HG02571 (cell line): Measurements from ENCODE around the gene NXN.
"Not testable (repeated sequence)": the region's sequence is repeated elsewhere in the genome, so short reads cannot be mapped to it uniquely, and the experiment has no call there.

Experiments used
- ATAC-seq: cut with Tn5 transposase; IDR thresholded peaks from one replicate; pipeline ENCODE4 v1.9.1; 2021; ENCODE audit warnings: mild to moderate bottlenecking, moderate library complexity; ENCODE audit not compliant: unreplicated experiment

NXN gene

GRCh38 chr17:981292-981658 is 1.7 kb upstream of the NXN start:
- ATAC-seq: no peak

DNA sequence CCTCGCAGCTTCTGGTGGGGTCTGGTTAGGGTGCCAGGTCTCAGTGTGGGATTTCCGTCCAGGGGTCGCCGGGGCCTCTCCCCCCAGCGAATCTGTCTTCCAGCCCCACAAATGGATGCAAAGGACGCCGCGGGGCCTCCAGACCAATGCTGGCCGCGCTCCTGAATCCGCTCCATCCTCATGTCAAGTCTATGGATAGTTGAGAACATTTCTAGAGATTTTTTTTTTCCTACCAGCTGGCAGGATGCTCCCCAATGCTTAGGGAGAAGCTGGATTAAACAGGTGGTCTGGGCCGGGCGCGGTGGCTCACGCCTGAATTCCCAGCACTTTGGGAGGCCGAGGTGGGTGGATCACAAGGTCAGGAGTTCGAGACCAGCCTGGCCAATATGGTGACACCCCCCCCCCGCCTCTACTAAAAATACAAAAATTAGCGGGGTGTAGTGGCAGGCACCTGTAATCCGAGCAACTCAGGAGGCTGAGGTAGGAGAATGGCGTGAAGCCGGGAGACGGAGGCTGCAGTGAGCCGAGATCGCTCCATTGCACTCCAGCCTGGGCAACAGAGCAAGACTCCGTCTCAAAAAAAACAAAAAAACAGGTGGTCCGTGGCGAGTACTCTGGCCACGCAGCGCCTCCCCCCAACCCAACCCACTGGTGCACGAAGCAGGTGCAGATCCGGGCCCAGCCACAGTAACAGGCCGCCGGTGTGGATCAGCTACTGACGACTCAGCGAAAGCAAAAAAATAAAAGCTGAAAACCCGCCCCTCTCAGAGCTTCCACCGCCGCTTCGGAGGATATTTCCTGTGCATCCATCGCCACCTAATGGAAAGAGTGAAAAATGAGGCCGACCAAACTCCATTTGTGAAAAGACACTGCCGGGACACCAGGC is 1.1 kb upstream of the NXN start:
- ATAC-seq: no peak

DNA sequence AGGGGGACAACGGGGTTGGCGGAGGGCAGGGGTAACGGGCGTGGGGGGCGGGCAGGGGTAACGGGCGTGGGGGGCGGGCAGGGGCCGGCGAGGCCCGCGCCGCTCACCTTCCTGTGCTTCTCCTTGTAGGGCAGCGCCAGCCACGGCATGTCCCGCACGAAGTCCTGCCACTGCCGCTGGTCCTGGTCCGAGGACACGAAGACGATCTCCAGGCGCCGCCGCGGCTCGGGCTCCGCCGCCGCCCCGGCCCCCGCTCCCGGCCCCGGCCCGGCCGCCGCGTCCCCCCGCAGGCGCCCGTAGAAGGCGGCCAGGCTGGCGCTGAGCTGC is 401 bp downstream of the NXN start:
- ATAC-seq: no peak

DNA sequence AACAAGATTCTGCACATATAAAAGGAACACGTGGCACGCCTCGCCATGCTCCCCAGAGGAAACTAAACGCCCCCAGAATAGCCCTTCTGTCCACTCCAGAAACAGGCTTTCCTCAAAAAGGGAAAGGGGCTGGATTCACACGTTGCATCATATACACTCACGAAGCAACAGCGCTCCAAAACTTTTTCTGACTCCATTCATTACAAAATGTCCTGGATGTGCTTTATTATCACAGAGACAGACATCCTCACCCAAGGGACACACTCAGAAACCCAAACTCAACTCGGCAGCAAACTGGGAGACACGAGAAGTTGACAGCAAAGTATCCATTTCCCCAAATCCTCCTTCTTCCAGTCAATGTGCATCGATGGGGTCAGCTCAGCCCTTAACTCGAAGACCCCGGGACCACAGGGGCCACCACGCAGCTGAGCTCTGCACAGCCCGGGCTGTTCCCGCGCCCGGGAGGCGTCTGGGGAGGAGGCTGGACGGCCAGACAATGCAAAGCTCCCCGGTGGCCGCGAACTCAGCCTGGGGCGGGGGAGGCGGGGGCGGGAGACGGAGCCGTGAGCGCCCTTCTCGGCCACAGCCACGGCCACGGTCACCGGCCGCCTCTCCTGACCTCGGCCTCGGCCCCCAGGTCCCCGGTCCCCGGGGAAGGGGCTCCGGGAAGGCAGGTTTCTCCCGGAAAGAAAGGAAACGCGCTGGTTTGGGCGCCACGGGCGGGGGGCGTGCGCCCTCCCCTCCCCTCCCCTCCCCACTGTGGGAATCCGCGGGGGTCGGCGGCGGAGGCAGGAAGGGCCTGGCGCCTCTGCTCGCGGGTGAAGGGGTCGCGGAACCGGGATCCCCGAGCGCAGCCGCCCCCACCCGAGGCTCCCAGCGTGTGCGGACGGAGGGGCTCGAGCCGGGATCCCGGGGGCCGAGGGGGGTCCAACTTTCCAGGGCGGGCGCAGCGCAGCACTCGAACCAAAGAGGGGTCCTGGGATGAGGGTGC is 1.2 kb downstream of the NXN start:
- no peak for ATAC-seq

- ATAC-seq: no peak
Measured at GRCh38 chr17:977166-977565, 2.4 kb downstream of the NXN start.

- ATAC-seq: no peak
Measured at GRCh38 chr17:976312-976711, 3.3 kb downstream of the NXN start.

- ATAC-seq: no peak
Measured at GRCh38 chr17:975371-975915, 4.1 kb downstream of the NXN start.

GRCh38 chr17:974778-975177 is 4.8 kb downstream of the NXN start:
- ATAC-seq: not testable (repeated sequence)

DNA sequence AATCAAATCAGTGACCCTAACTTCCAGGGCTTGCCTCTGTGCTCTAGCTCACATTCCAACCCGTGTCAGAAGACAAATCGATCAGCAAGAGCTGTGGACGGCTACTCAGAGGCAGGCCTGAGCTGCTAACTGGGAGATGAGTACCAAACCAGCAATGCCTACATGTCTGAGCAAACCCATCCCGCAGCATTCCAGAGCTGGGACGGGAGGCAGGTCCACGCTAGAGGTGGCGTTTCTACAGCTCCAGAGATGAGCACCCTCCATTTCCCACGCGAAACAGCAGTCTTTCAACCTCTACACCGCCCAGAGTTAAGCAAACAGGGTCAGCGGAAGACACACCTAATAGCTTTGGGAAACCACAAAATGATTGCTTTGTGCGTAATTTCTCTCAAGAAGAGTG is 6.5 kb downstream of the NXN start:
- no peak for ATAC-seq

DNA sequence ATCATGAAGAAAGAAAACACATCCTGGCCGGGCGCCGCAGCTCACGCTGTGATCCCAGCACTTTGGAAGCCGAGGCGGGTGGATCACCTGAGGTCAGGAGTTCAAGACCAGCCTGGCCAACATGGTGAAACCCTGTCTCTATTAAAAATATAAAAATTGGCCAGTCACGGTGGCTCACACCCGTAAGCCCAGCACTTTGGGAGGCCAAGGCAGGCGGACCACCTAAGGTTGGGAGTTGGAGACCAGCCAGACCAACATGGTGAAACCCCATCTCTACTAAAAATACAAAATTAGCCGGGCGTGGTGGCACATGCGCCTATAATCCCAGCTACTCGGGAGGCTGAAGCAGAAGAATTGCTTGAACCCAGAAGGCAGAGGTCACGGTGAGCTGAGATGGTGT is 7.7 kb downstream of the NXN start:
- not testable (repeated sequence) for ATAC-seq

DNA sequence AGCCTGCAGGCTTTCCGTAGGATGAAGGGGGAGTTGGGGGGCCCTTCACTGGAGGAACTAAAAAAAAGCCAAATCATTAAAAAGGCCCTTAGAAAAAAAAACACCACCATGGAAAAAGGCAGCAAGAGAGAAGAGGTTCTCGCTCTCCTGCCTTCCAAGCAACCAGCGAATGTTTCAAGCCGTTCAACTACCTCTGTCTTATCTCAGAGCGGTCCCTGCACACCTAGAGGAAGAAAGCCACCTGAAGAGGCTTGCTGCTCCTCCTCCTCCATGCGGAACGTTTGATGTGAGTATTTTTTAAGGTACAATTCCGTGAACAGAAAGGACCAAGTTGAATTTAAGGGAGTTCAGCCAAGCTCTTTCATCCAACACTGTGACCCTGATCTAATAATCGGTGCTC is 9.2 kb downstream of the NXN start:
- ATAC-seq: no peak

DNA sequence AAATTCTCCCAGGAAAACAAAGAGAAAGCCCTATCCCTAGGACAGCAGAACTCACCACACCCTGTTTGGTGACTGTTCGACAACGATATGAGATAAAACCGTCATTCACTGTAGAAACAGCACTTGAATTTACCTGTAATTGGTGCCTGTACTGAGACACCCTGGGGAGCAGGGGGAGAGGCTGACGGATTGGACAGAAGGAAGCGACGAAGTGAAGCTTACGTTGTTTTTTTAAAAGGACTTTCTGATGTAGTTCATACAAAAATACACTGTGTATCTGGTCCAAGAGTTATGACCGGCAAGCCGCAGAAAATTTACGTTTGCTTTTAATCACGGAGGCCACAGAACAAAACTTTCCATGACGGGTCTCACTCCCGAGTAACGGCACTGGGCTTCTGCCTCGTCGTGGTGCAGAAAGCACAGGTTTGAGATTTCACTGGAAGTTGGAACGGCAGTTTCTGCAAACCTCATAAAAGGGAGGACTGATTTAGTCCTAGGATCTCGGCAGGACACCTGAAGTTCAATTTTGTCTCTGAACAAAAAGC is 9.7 kb downstream of the NXN start:
- no peak for ATAC-seq

GRCh38 chr17:968812-969730 is 10.5 kb downstream of the NXN start:
- no peak for ATAC-seq

DNA sequence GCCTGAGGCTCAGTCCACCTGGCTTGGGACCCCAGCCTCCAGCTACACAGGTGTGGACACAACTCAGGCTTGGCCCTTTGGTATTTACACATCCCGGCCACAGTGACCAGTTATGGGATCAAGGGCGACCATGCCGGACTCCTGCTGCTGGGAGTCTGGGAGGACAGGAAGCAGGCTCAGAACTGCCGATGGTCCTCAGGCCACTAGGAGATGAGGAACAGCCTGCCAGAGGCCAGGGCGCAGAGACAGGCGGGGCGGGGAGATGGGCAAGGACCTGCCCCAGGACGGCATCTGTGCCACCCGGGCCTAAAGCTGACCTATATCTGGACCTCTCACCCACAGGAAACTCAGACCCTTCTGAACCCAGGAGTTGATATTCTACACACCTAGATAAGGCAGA is 12.5 kb downstream of the NXN start:
- ATAC-seq: no peak

- ATAC-seq: no peak
Measured at GRCh38 chr17:965311-965989, 14.1 kb downstream of the NXN start.

DNA sequence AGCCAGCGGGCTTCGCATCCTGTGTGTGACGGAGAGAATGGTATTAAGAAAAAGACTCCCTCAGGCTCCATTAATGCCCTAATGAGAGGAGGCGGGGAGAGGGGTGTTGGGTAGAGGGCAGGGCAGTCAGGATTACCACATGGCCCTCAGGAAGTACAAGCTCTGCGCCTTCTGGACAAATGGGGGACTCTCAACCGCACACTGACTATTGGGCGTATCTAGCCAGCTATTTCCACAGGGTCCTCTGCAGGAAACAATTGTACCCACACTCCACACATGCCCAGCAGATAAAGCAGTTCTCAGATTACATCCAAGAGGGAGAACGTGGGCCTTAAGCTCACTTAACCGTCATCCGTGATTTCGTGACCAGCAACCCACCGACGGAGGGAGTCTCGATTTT is 14.7 kb downstream of the NXN start:
- ATAC-seq: no peak

GRCh38 chr17:962670-963069 is 16.9 kb downstream of the NXN start:
- ATAC-seq: no peak

GRCh38 chr17:962166-962565 is 17.4 kb downstream of the NXN start:
- no peak for ATAC-seq

DNA sequence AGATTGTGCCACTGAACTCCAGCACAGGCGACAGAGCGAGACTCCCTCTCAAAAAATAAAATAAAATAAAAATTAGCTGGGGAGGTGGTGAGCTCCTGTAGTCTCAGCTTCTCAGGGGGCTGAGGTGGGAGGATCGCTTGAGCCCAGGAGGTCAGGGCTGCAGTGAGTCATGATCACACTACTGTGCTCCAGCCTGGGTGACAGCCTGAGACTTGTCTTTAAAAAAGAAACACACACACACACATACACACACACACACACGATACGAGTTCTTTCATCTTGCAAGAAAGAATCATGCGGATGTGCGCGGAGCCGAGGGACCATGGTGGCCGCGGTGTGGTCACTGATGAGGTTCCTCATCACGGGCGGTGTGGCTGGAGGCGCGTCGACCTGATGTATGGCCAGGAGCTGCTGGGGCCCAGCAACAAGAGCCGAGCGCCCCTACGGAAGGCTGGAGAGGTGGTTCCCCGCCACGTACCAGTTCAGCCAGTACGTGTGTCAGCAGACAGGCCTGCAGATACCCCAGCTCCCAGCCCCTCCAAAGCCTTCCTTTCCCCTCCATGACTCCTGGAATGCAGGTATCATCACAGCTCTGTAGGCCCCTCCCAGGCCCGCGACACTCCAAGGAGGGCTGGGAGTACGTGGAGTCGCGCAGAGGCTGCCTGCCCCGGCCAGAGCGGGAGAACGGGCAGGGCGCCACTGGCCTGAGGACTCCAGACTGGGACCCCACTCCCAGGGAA is 20.7 kb downstream of the NXN start:
- ATAC-seq: no peak
